EH (cell line): ENCODE measurements around the gene ATP5F1E.

Experiments
- DNase-seq: peaks from one replicate; pipeline ENCODE4 v3.0.0-alpha.2; 2015; ENCODE audit warnings: low read depth

The ATP5F1E gene

DNA sequence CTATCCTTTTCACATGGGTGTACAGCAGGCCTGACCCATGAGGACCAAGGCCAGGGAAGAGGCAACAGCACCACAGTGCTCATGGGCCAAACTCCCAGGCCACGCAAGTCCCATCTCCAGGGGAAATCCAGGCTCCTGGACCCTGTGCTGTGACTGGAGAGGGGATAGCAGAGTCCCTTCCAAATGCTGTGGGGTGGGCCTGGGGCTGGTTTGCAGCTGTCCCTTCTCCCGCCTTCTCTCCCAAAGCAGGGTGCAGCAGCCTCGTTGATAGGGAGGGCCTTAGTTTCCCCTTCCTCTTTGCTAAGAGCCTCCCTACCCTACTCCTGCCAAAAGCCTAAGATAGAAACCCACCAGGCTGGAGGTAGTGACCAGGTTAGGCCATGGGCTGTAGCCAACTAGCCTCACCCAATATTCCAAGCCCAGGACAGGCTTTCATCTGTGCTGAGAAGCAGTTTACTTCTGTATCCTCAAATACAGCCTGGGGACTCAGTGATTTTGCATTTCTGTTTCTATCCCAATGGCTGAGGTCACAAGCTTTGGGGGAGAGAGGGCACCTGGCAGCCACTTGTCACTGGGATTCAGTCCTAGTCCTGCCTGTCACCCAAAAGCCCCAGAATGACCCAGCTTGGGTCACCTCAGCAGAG lies 26.5 kb downstream of the ATP5F1E start:
- DNase-seq: no peak

DNA sequence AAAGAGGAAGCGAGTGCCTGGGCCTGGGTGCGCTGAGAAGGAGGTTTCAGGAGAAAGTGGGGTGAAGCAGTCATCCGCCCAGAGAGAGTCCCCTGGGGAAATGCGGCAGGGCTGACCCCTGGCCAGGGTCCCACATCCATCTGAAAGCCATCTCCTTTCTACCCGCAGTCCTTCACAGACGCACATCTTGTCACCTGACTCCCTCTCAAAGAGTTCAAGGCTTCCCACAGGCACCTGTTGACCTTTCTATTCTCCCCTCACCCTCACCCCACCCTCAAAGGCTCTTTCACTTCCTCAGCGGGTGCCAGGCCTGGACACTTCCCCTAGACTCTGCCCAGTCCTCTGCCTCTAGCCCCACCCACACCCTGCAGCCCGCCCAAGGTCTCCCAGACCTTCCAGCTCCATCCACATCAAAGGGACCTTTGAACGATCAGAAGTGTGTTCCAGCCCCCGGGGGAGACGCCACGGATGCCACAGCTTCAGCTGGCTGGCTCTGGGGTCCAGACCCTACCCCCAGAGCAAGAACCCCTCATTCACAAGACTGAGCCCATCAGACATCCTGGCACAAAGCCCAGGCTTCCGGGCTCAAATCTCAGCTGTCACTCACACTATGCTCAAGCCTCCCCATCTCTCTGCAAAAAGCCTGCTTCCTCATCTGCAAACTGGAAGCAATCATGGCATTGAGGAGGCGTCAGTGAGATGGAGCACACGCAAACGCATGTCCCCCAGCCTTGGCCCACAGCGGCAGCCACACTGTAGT lies 27.2 kb downstream of the ATP5F1E start:
- DNase-seq: peak; percentile 25

DNA sequence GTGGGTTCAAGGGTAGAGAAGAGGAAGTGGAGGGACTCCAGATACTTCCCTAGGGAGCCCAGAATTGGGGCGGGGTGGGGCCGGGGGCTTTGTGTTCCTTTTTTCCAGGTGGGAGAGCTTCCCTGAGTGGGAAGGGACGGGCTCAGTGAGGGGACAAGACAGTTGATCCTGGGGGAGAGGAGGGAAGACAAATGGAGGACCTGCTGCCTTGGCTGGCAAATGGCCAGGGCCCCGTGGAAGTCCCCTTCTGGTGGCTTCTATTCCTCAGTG lies 27.7 kb downstream of the ATP5F1E start:
- no peak for DNase-seq

DNA sequence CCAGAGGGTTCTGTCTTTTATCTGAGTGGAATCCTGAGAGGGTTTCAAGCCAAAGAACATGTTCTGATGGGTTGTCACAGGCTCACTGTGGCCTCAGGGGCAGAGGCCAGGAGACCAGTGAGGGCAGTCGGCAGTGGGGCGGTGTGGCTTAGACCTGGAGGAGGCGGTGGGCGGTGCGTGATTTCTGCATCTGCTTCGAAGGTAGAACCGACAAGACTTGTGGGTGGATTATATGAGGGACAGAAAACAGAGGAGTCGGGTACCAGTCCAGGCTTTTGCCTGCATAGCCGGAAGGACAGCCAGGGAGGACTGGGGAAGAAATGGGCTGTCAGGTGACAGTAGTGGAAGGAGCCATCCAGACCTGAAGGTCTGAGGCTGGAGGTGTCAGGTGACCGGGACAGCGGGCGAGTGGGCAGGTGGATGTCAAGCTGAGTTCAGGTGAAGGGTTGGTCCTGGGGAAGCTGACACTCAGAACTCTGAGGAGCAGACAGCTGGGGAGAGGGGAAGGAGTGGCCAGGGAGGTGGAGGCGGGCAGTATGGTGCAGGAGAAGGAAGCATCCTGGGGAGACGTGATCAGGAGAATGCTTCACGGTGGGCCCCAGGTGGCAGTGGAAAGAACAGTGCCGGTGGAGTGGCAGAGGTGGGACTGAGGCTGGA lies 28.2 kb downstream of the ATP5F1E start:
- no peak for DNase-seq

- no peak for DNase-seq
Measured at GRCh38 chr20:59002874-59003399, 29.2 kb downstream of the ATP5F1E start.

- no peak for DNase-seq
Measured at GRCh38 chr20:59002388-59002787, 29.7 kb downstream of the ATP5F1E start.

DNA sequence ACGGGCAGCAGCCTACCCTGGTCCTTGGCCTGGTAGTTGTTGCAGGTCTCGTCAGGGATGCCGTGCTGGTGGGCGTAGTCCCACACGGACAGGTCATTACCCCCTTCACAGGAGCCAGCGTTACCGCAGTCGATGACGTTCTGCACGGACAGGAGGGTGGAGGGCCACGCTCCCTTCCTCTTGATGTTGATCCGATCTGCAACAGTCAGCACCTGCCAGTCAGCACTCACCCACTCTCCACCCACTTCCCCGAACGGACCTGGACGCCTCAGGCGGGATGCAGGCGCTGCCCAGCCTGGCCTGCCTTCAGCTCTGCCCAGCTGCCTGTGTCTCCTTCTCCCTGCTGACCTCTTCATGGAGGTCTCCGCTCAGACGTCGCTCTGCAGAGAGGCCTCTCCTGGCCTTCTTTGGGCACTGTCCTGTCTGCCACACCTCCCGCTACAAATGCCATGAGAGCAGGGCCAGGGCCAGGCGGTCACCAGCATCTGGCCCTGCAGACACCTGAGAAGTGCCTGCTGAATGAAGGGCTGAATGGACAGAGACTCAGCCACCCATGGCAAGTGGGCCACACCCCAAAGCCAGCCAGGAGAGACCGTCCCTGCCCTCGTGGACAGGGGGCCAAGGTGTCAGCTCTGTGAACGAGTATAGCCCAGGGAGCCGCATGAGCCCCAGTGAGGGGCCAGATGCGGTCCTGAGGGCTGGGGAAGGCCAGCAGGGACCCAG lies 30.5 kb downstream of the ATP5F1E start:
- no peak for DNase-seq

DNA sequence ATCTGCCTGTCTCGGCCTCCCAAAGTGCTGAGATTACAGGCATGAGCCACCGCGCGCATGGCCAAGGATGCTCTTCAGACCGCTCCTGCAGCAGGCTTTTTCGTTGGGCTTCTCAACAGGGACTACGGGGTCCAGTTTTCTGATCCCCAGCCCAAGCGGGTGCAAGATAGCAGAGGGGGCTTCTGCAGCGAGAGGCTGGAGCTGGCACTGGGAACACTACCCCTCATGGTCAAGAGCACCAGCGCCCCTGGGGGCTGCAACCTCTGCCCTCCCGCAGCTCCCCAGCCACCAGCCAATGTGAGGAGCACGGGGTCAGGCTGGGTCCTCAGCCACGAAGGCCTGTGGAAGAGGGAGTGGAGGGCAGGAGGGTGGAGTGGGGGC lies 31.1 kb downstream of the ATP5F1E start:
- DNase-seq: no peak

GRCh38 chr20:59000326-59000725 lies 31.8 kb downstream of the ATP5F1E start:
- no peak for DNase-seq

- no peak for DNase-seq
Measured at GRCh38 chr20:58998656-58999055, 33.5 kb downstream of the ATP5F1E start.

GRCh38 chr20:58997141-58997770 lies 34.9 kb downstream of the ATP5F1E start:
- DNase-seq: no peak

DNA sequence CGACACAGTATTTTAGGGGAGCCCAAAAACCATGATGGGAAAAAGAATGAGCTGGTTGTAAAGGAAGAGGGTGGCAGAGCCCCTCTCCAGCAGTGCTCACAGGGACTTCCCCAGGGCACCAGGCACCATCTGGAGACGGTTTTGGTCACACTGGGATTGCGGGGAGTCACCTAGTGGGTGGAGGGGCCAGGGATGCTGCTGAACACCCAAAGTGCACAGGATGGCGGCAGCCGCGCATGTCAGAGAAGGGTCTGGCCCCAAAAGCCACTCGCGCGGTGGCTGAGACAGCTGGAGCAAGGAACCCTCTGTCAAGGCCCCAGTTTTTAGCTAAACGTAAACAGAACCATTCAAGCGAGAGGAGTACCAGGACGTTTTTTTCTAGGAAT lies 35.9 kb downstream of the ATP5F1E start:
- no peak for DNase-seq

- DNase-seq: no peak
Measured at GRCh38 chr20:58995461-58996225, 36.5 kb downstream of the ATP5F1E start.

GRCh38 chr20:58994390-58995159 lies 37.6 kb downstream of the ATP5F1E start:
- DNase-seq: no peak

GRCh38 chr20:58993332-58994248 lies 38.5 kb downstream of the ATP5F1E start:
- no peak for DNase-seq

DNA sequence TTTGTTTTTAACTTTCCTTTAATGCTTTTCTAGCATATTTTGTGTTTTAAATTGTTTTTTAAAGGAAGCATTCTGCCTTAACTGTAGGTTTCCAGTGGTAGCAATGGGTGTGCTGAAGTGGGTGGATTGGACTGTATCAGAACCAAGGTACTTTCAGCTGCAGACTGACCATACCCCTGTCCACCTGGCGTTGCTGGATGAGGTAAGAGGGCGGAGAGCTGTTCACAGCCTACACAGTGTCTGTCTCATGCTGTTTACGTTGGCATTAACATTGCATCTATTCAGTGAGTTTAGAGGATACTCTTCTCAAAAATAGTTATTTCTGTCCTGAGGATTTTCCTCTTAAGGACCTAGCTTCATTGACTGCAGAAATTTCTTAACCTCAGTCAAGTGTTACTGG lies 39.2 kb downstream of the ATP5F1E start:
- DNase-seq: no peak

GRCh38 chr20:58991715-58992114 lies 40.4 kb downstream of the ATP5F1E start:
- DNase-seq: no peak

GRCh38 chr20:58990651-58991445 lies 41.3 kb downstream of the ATP5F1E start:
- no peak for DNase-seq

DNA sequence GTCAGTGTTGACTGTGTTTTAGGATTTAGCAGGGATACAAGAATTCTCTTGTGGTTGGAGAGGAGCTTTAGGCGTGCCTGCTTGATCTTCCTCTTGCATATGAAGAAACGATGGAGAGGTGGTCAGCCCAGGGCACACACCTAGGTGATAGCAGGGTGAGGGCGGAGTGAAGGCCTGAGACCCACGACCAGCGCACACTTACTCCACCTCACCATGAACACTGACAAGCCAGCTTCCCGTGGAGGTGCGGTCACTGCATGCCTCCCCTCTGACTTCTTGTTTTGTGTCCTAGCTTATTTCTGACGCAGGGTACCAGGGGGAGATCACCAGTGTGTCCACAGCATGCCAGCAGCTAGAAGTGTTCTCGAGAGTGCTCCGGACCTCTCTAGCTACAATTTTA lies 42.9 kb downstream of the ATP5F1E start:
- DNase-seq: no peak
